ENCODE results near the gene ZSCAN4. TPM values are rescaled to one million over a fixed set of nuclear protein-coding genes. Genes with fewer than 3 reads are reported as not detected.

The ZSCAN4 gene
- total RNA-seq, 1 experiment from 2014 or later: not detected

GRCh38 chr19:57708641-57709361, 40.1 kb downstream of the ZSCAN4 start, which contains the start of gene ZNF154:
TSS of gene ZNF154 (minus strand) at chr19:57709204. CDS start at chr19:57708971, 233 bp downstream.
- Histone ChIP-seq H3K18ac (ENCODE audit: insufficient read length, low read depth, low read length) (peak within 1 kb of the TSS; percentile 88), H3K27me3 (ENCODE audit: insufficient read depth, low read length) (no peaks in the 10 kb centered on the region), H3K79me2 (ENCODE audit: insufficient read depth, low read length) (peaks cover 21% of the 10 kb centered on the region; the same call in 1 of the 2 replicates), H2BK12ac (ENCODE audit: insufficient read length, low read depth, low read length) (no peak within 1 kb of the TSS), H3K9me3 (ENCODE audit: control insufficient read depth, low read depth, low read length) (no peaks in the 10 kb centered on the region), H2BK5ac (ENCODE audit: insufficient read length, low read length) (no peak within 1 kb of the TSS), H2BK20ac (ENCODE audit: low read depth, low read length, poor library complexity, severe bottlenecking) (no peak within 1 kb of the TSS), H2BK120ac (ENCODE audit: low read depth, low read length, poor library complexity, severe bottlenecking) (no peak within 1 kb of the TSS), H3K4me1 (ENCODE audit: insufficient read depth, low read length) (peaks cover 3% of the 10 kb centered on the region; the same call in 1 of the 2 replicates), H3K27ac (ENCODE audit: insufficient read length, low read depth, low read length) (no peak within 1 kb of the TSS), H3T11ph (ENCODE audit: low read length) (no peak within 1 kb of the TSS), H3K23ac (ENCODE audit: insufficient read length, low read depth, low read length) (no peak within 1 kb of the TSS), H4K5ac (ENCODE audit: insufficient read length, low read depth, low read length) (no peak within 1 kb of the TSS), H3K9ac (ENCODE audit: extremely low read depth, insufficient read length, low read length) (peak within 1 kb of the TSS; percentile 83), H3K14ac (ENCODE audit: insufficient read depth, low read length) (peak within 1 kb of the TSS; percentile 87), H2BK15ac (ENCODE audit: low read depth, low read length) (no peak within 1 kb of the TSS), H2AK5ac (ENCODE audit: insufficient read length, low read length) (no peak within 1 kb of the TSS), H4K8ac (replicated peaks; ENCODE audit: insufficient read length, low read depth, low read length) (no peak within 1 kb of the TSS), H3K4ac (ENCODE audit: low read depth, low read length) (no peak within 1 kb of the TSS), H3K4me2 (ENCODE audit: insufficient read depth, insufficient read length, low read length) (peak within 1 kb of the TSS; percentile 82), H4K20me1 (ENCODE audit: control insufficient read depth, insufficient read depth, insufficient read length) (no peaks in the 10 kb centered on the region), H3K56ac (ENCODE audit: insufficient read length, low read depth, low read length) (no peak within 1 kb of the TSS), H3K79me1 (ENCODE audit: insufficient read depth, low read depth, low read length, poor library complexity, severe bottlenecking) (no peaks in the 10 kb centered on the region), H3K23me2 (ENCODE audit: insufficient read length, low read depth, low read length, poor library complexity, severe bottlenecking) (peaks cover 8% of the 10 kb centered on the region), H2AFZ (ENCODE audit: low read length) (no peak within 1 kb of the TSS), H4K91ac (ENCODE audit: insufficient read length, low read depth, low read length) (no peak within 1 kb of the TSS)
- TF ChIP-seq, protein P1, sequence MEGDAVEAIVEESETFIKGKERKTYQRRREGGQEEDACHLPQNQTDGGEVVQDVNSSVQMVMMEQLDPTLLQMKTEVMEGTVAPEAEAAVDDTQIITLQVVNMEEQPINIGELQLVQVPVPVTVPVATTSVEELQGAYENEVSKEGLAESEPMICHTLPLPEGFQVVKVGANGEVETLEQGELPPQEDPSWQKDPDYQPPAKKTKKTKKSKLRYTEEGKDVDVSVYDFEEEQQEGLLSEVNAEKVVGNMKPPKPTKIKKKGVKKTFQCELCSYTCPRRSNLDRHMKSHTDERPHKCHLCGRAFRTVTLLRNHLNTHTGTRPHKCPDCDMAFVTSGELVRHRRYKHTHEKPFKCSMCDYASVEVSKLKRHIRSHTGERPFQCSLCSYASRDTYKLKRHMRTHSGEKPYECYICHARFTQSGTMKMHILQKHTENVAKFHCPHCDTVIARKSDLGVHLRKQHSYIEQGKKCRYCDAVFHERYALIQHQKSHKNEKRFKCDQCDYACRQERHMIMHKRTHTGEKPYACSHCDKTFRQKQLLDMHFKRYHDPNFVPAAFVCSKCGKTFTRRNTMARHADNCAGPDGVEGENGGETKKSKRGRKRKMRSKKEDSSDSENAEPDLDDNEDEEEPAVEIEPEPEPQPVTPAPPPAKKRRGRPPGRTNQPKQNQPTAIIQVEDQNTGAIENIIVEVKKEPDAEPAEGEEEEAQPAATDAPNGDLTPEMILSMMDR (conservative IDR thresholded peaks at IDR 0.05): no peak
- peaks cover 35 to 45% (median 39%) of the 10 kb centered on the region in 3 experiments for H3K36me3 Mint-ChIP-seq (ENCODE audit: insufficient read depth in 1 of 3, low read depth in 3 of 3)
- peaks cover 0 to 4% of the 10 kb centered on the region in 2 experiments; a peak in 2 of 5 replicates for H3K9me3 Mint-ChIP-seq
- H3K4me3 Mint-ChIP-seq: peak within 1 kb of the TSS; percentile 91 to 98
- WGBS (ENCODE audit: extremely low coverage, insufficient read length, low lambda C conversion rate): no CpG with 5 or more reads among the region's 53 CpGs
- H3K27me3 Mint-ChIP-seq (ENCODE audit: low read depth): no peaks in the 10 kb centered on the region; the same call in 1 of the 2 replicates
- peaks cover 41 to 45% of the 10 kb centered on the region in 2 experiments for H3K4me1 Mint-ChIP-seq
- H3K27ac Mint-ChIP-seq: peak within 1 kb of the TSS; percentile 78 to 96 (median 96)
- peak; percentile 91 for DNase-seq

Data from H9 (cell line).